ENCODE measurements around the gene B3GNT2. TPM values are rescaled to one million over a fixed set of nuclear protein-coding genes. Genes with fewer than 3 reads are reported as not detected.

B3GNT2 gene
- total RNA-seq, 1 donor from 2014 or later, result 38.0 TPM

DNA sequence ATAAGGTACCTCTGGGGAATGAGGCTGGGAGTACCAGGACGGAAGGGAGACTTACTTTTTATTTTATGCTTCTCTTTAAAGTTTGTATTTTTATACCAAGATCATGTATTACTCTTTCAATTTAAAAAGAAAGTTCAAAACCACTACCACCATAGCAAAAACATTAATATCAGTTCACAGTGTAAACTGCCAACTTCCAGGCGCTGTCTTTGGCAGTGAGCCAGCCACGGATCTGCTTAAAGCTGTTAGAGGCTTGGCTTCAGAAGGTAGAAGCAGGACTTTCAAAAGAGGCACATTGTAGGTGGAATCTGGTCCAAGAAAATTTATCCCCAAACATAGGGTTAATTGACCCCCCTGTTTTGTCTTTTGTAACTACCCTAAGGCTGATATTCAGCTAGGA is 74.8 kb downstream of the B3GNT2 start:
- H3K27me3 ChIP-seq (ENCODE audit: low read depth), result no peaks in the 10 kb centered on the region
- no peaks in the 10 kb centered on the region for H3K9me3 ChIP-seq
- intact Hi-C loops (cut with DNase I), result no loop called here
- DNase-seq (peak; percentile 59), ATAC-seq (no peak)
- no peak overlapping the region for H3K27ac ChIP-seq
- H3K4me3 ChIP-seq, result no peak overlapping the region
- TF ChIP-seq, protein P1, sequence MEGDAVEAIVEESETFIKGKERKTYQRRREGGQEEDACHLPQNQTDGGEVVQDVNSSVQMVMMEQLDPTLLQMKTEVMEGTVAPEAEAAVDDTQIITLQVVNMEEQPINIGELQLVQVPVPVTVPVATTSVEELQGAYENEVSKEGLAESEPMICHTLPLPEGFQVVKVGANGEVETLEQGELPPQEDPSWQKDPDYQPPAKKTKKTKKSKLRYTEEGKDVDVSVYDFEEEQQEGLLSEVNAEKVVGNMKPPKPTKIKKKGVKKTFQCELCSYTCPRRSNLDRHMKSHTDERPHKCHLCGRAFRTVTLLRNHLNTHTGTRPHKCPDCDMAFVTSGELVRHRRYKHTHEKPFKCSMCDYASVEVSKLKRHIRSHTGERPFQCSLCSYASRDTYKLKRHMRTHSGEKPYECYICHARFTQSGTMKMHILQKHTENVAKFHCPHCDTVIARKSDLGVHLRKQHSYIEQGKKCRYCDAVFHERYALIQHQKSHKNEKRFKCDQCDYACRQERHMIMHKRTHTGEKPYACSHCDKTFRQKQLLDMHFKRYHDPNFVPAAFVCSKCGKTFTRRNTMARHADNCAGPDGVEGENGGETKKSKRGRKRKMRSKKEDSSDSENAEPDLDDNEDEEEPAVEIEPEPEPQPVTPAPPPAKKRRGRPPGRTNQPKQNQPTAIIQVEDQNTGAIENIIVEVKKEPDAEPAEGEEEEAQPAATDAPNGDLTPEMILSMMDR (IDR thresholded peaks at IDR 0.05), result no peak
- H3K4me1 ChIP-seq, result no peaks in the 10 kb centered on the region
- H3K36me3 ChIP-seq, result no peaks in the 10 kb centered on the region

Small RNA genes lying within 50 kb of the gene (microRNA-seq; reads per million reads assigned to microRNA genes)
- not detected for gene MIR5192 (ENCODE audit: borderline number of aligned reads)
